OCI-LY1 (cell line): Measurements from ENCODE around the gene EIF3K.

Experiments
- H2AFZ ChIP-seq: fragments of 200-600 bp; sonication (generic), shearing (Covaris generic); 2 replicates; pipeline ENCODE4 v1.6.0; 2014; ENCODE audit warnings: antibody characterized with exemption, mild to moderate bottlenecking, low read length
- H3F3A ChIP-seq: fragments of 200-600 bp; sonication (generic), shearing (Covaris generic); 2 replicates; pipeline ENCODE4 v1.6.0; 2014; ENCODE audit warnings: mild to moderate bottlenecking, antibody characterized with exemption, low read length, moderate library complexity; ENCODE audit not compliant: insufficient read depth
- H3K27ac ChIP-seq: fragments of 200-600 bp; sonication (generic); 2 replicates; pipeline ENCODE4 v1.5.1; 2014; ENCODE audit warnings: low read length, mixed run types, mild to moderate bottlenecking, low read depth; ENCODE audit not compliant: poor library complexity, severe bottlenecking
- H3K27me3 ChIP-seq: fragments of 200-600 bp; sonication (generic); 2 replicates; pipeline ENCODE4 v1.6.0; 2014; ENCODE audit warnings: antibody characterized with exemption, mild to moderate bottlenecking, low read length, moderate library complexity; ENCODE audit not compliant: insufficient read depth
- H3K36me3 ChIP-seq: fragments of 200-600 bp; sonication (generic); 2 replicates; pipeline ENCODE4 v1.6.1; 2014; ENCODE audit warnings: mild to moderate bottlenecking, antibody characterized with exemption, low read length, moderate library complexity, mixed read lengths; ENCODE audit not compliant: insufficient read depth
- H3K4me1 ChIP-seq: fragments of 200-600 bp; sonication (generic); 2 replicates; pipeline ENCODE4 v1.5.1; 2014; ENCODE audit warnings: mild to moderate bottlenecking, low read length, moderate library complexity; ENCODE audit not compliant: insufficient read depth, severe bottlenecking
- H3K4me2 ChIP-seq: fragments of 200-600 bp; sonication (generic), shearing (Covaris generic); 2 replicates; pipeline ENCODE4 v1.6.1; 2014; ENCODE audit warnings: low read length
- H3K4me3 ChIP-seq: fragments of 200-600 bp; sonication (generic); 2 replicates; pipeline ENCODE4 v1.5.1; 2014; ENCODE audit warnings: low read length, low read depth, mild to moderate bottlenecking, mixed read lengths; ENCODE audit not compliant: poor library complexity, severe bottlenecking
- H3K79me2 ChIP-seq: fragments of 200-600 bp; shearing (Covaris generic); 2 replicates; pipeline ENCODE4 v1.6.1; 2016; ENCODE audit warnings: mixed run types, low read length, mixed read lengths; ENCODE audit not compliant: insufficient read depth
- H3K9ac ChIP-seq: fragments of 200-600 bp; sonication (generic), shearing (Covaris generic); 2 replicates; pipeline ENCODE4 v1.6.1; 2014; ENCODE audit warnings: mild to moderate bottlenecking, low read length, mixed read lengths
- H3K9me2 ChIP-seq: fragments of 200-600 bp; sonication (generic), shearing (Covaris generic); 2 replicates; pipeline ENCODE4 v1.6.1; 2014; ENCODE audit warnings: low read depth, mild to moderate bottlenecking, low read length, mixed read lengths
- H3K9me3 ChIP-seq: fragments of 200-600 bp; shearing (Covaris generic); 2 replicates; pipeline ENCODE4 v1.6.1; 2014; ENCODE audit warnings: low read length, mixed read lengths
- H4K20me1 ChIP-seq: fragments of 200-600 bp; sonication (generic), shearing (Covaris generic); 2 replicates; pipeline ENCODE4 v1.6.0; 2016; ENCODE audit warnings: mild to moderate bottlenecking, low read length; ENCODE audit not compliant: insufficient read depth
- CTCF ChIP-seq: fragments of 200-600 bp; sonication (generic), shearing (Covaris generic); IDR thresholded peaks from 2 replicates; pipeline ENCODE4 v1.5.1; 2017; ENCODE audit warnings: mild to moderate bottlenecking, antibody characterized with exemption, low read length, moderate library complexity, mixed read lengths
- EZH2 ChIP-seq: fragments of 200-600 bp; sonication (generic), shearing (Covaris generic); IDR thresholded peaks from 2 replicates; pipeline ENCODE4 v1.8.0; 2017; ENCODE audit warnings: borderline replicate concordance, mixed run types, mild to moderate bottlenecking, antibody characterized with exemption, low read length, moderate library complexity, mixed read lengths

The EIF3K gene

DNA sequence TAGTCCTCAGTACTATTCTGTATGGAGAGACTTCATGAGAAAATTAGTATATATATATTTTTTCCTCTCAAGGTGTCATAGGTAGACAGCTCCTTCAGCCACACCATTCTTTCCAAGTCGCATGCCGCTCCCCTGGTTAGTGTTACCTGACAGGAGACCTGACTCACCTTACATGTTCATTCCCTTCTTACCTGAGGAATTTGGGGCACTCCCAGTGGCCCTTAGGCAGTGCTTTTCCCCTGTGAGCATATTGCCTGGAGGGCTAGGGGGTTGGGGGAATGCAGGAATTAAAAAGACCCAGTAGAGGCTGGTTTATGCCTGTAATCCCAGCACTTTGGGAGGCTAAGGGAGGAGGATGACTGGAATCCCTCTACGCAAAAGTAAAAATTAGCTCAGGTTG is 19.5 kb downstream of the EIF3K start:
- Histone ChIP-seq H3K27me3 (no peaks in the 10 kb centered on the region), H3K9ac (no peak overlapping the region), H3K9me3 (no peaks in the 10 kb centered on the region), H3K36me3 (peaks cover 23% of the 10 kb centered on the region), H3K4me3 (no peak overlapping the region), H3K4me2 (no peak overlapping the region), H3F3A (no peaks in the 10 kb centered on the region), H4K20me1 (no peaks in the 10 kb centered on the region), H2AFZ (no peak overlapping the region), H3K79me2 (no peaks in the 10 kb centered on the region), H3K4me1 (peaks cover 21% of the 10 kb centered on the region), H3K27ac (no peak overlapping the region), H3K9me2 (no peaks in the 10 kb centered on the region)
- TF ChIP-seq CTCF (no peak), EZH2 (no peak)

- Histone ChIP-seq H3K9me3 (no peaks in the 10 kb centered on the region), H3K9me2 (no peaks in the 10 kb centered on the region), H3K79me2 (no peaks in the 10 kb centered on the region), H3K27me3 (no peaks in the 10 kb centered on the region), H3K4me3 (no peak overlapping the region), H3K9ac (no peak overlapping the region), H3F3A (no peaks in the 10 kb centered on the region), H3K4me2 (no peak overlapping the region), H4K20me1 (no peaks in the 10 kb centered on the region), H3K4me1 (peaks cover 21% of the 10 kb centered on the region), H3K27ac (no peak overlapping the region), H3K36me3 (peaks cover 20% of the 10 kb centered on the region), H2AFZ (no peak overlapping the region)
- no peak for TF ChIP-seq EZH2
- no peak for TF ChIP-seq CTCF
Observed at GRCh38 chr19:38639679-38640078, 20.7 kb downstream of the EIF3K start.

DNA sequence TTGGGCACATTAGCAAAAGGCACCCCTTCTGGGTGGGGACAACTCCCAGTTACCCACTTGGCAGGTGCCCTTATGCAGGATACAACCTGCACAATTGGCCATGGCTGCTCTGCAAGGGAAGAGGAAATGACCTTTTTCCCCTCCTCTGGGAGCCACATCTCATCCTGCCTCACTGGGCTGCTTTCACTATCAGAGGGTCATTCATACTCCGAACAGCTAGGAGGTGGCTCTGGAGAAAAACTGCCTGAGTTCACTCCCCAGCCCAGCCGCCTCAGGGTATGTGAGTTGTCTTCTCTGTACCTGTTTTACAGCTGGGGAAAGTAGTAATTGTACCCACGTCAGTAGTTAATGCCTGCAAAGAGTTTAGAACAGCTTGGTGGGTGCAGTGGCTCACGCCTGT is 21.4 kb downstream of the EIF3K start:
- Histone ChIP-seq H3K27ac (no peak overlapping the region), H3K4me3 (no peak overlapping the region), H3K9me3 (no peaks in the 10 kb centered on the region), H3K27me3 (no peaks in the 10 kb centered on the region), H3K79me2 (no peaks in the 10 kb centered on the region), H3K36me3 (peaks cover 14% of the 10 kb centered on the region), H3K9me2 (no peaks in the 10 kb centered on the region), H3F3A (no peaks in the 10 kb centered on the region), H3K4me1 (peaks cover 21% of the 10 kb centered on the region), H3K9ac (no peak overlapping the region), H3K4me2 (no peak overlapping the region), H4K20me1 (no peaks in the 10 kb centered on the region), H2AFZ (no peak overlapping the region)
- TF ChIP-seq EZH2 (no peak), CTCF (no peak)
